ENCODE measurements around the gene TUSC2. TPM values are rescaled to one million over a fixed set of nuclear protein-coding genes. Genes with fewer than 3 reads are reported as not detected.

Gene TUSC2
- total and polyA plus RNA-seq, 2 of the 13 experiments (the other 11 are each of a cell fraction or from before 2014, with no cell fraction given), result 36.7 to 39.1 TPM

DNA sequence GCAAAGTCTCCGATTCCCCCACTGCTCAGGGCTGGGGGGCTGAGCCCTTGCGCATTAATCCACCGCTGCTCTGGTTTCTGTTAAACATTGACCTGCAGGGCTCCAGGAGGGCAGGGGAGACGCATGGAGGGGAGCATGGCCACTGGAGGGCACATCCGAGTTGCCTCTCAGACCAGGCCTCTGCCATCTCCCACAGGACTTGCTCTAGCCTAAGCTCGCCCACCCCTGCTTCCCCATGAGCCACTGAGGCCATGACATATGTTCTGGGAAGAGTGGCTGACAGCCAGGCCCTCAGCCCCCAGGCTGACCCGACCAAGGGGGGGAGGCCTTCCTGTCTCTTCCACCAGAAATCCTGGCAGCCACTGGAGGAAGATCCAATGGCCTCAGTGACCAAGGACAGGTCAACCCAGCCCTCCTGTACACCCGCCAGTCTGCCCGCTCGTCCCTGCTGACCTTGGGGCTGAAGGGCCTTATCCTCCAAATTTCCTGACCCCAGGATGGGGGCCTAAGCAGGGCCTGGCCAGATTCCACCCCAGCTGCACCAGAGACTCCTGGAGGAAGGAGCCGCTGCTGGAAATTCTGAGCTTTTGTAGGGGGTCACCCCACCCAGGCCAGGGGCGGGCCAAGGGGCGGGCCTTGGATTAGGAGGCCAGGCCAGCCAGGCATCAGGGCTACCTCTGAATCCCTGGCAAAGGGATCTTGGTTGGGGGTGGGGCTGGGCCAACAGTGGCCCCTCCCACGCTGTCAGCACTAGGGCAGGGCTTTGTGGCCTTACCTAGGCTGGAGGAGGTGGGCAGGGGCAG lies 24.8 kb downstream of the TUSC2 start, which contains the start of gene HYAL1 (continued):
- TF ChIP-seq ZNF577 (CRISPR knock-in tag; IDR thresholded peaks at IDR 0.05; ENCODE audit: borderline replicate concordance, low read depth), result no peak
- no peak; the same call in 1 of the 2 replicates for TF ChIP-seq ZNF83 (CRISPR knock-in tag; IDR thresholded peaks at IDR 0.05; ENCODE audit: borderline replicate concordance)
- TF ChIP-seq, protein P1, sequence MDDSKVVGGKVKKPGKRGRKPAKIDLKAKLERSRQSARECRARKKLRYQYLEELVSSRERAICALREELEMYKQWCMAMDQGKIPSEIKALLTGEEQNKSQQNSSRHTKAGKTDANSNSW (CRISPR knock-in tag; IDR thresholded peaks at IDR 0.05; ENCODE audit: borderline replicate concordance), result no peak
- TF ChIP-seq KLF11 (CRISPR knock-in tag; IDR thresholded peaks at IDR 0.05), result no peak
- TF ChIP-seq ZNF605 (CRISPR knock-in tag; IDR thresholded peaks at IDR 0.05), result peak; percentile 94; the same call in 1 of the 2 replicates
- TF ChIP-seq, protein P2, sequence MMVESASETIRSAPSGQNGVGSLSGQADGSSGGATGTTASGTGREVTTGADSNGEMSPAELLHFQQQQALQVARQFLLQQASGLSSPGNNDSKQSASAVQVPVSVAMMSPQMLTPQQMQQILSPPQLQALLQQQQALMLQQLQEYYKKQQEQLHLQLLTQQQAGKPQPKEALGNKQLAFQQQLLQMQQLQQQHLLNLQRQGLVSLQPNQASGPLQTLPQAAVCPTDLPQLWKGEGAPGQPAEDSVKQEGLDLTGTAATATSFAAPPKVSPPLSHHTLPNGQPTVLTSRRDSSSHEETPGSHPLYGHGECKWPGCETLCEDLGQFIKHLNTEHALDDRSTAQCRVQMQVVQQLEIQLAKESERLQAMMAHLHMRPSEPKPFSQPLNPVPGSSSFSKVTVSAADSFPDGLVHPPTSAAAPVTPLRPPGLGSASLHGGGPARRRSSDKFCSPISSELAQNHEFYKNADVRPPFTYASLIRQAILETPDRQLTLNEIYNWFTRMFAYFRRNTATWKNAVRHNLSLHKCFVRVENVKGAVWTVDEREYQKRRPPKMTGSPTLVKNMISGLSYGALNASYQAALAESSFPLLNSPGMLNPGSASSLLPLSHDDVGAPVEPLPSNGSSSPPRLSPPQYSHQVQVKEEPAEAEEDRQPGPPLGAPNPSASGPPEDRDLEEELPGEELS (CRISPR knock-in tag; IDR thresholded peaks at IDR 0.05), result no peak
- peak; percentile 71 for TF ChIP-seq SAP130 (CRISPR knock-in tag; IDR thresholded peaks at IDR 0.05; ENCODE audit: low read depth)
- TF ChIP-seq, protein P3, sequence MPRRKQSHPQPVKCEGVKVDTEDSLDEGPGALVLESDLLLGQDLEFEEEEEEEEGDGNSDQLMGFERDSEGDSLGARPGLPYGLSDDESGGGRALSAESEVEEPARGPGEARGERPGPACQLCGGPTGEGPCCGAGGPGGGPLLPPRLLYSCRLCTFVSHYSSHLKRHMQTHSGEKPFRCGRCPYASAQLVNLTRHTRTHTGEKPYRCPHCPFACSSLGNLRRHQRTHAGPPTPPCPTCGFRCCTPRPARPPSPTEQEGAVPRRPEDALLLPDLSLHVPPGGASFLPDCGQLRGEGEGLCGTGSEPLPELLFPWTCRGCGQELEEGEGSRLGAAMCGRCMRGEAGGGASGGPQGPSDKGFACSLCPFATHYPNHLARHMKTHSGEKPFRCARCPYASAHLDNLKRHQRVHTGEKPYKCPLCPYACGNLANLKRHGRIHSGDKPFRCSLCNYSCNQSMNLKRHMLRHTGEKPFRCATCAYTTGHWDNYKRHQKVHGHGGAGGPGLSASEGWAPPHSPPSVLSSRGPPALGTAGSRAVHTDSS (CRISPR knock-in tag; conservative IDR thresholded peaks at IDR 0.05), result no peak
- peak; percentile 70 for TF ChIP-seq ERF (CRISPR knock-in tag; IDR thresholded peaks at IDR 0.05)
- TF ChIP-seq ZNF878 (CRISPR knock-in tag; IDR thresholded peaks at IDR 0.05), result 0 out of 2 replicates have a peak, but pooled peaks have one; percentile 8
- TF ChIP-seq, protein P4, sequence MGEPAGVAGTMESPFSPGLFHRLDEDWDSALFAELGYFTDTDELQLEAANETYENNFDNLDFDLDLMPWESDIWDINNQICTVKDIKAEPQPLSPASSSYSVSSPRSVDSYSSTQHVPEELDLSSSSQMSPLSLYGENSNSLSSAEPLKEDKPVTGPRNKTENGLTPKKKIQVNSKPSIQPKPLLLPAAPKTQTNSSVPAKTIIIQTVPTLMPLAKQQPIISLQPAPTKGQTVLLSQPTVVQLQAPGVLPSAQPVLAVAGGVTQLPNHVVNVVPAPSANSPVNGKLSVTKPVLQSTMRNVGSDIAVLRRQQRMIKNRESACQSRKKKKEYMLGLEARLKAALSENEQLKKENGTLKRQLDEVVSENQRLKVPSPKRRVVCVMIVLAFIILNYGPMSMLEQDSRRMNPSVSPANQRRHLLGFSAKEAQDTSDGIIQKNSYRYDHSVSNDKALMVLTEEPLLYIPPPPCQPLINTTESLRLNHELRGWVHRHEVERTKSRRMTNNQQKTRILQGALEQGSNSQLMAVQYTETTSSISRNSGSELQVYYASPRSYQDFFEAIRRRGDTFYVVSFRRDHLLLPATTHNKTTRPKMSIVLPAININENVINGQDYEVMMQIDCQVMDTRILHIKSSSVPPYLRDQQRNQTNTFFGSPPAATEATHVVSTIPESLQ (CRISPR knock-in tag; conservative IDR thresholded peaks at IDR 0.05), result no peak
- TF ChIP-seq RFX1 (IDR thresholded peaks at IDR 0.05), result no peak
- peak; percentile 42; the same call in 1 of the 2 replicates for TF ChIP-seq ELF3 (CRISPR knock-in tag; IDR thresholded peaks at IDR 0.05)
- no peak for TF ChIP-seq ZNF224 (CRISPR knock-in tag; IDR thresholded peaks at IDR 0.05)
- TF ChIP-seq, protein P5, sequence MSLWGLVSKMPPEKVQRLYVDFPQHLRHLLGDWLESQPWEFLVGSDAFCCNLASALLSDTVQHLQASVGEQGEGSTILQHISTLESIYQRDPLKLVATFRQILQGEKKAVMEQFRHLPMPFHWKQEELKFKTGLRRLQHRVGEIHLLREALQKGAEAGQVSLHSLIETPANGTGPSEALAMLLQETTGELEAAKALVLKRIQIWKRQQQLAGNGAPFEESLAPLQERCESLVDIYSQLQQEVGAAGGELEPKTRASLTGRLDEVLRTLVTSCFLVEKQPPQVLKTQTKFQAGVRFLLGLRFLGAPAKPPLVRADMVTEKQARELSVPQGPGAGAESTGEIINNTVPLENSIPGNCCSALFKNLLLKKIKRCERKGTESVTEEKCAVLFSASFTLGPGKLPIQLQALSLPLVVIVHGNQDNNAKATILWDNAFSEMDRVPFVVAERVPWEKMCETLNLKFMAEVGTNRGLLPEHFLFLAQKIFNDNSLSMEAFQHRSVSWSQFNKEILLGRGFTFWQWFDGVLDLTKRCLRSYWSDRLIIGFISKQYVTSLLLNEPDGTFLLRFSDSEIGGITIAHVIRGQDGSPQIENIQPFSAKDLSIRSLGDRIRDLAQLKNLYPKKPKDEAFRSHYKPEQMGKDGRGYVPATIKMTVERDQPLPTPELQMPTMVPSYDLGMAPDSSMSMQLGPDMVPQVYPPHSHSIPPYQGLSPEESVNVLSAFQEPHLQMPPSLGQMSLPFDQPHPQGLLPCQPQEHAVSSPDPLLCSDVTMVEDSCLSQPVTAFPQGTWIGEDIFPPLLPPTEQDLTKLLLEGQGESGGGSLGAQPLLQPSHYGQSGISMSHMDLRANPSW (CRISPR knock-in tag; IDR thresholded peaks at IDR 0.05; ENCODE audit: borderline replicate concordance), result peak; percentile 82; the same call in 1 of the 2 replicates
- no peak; the same call in 1 of the 2 replicates for TF ChIP-seq KMT2A (CRISPR knock-in tag; IDR thresholded peaks at IDR 0.05)
- no peak; the same call in 1 of the 2 replicates for TF ChIP-seq ZBTB20 (CRISPR knock-in tag; IDR thresholded peaks at IDR 0.05; ENCODE audit: borderline replicate concordance, low read depth)
- TF ChIP-seq, protein P6, sequence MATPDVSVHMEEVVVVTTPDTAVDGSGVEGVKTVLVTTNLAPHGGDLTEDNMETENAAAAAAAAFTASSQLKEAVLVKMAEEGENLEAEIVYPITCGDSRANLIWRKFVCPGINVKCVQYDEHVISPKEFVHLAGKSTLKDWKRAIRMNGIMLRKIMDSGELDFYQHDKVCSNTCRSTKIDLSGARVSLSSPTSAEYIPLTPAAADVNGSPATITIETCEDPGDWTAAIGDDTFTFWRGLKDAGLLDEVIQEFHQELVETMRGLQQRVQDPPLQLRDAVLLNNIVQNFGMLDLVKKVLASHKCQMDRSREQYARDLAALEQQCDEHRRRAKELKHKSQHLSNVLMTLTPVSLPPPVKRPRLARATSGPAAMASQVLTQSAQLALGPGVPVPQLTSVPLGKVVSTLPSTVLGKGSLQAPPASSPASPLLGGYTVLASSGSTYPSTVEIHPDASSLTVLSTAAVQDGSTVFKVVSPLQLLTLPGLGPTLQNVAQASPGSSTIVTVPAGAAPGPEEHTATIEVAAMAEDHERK (CRISPR knock-in tag; IDR thresholded peaks at IDR 0.05; ENCODE audit: low read depth), result no peak
- 0 out of 2 replicates have a peak, but pooled peaks have one; percentile 78 for TF ChIP-seq FLYWCH1 (CRISPR knock-in tag; IDR thresholded peaks at IDR 0.05)

All from HepG2 (cell line).